ENCODE measurements around the gene KIF11. TPM values are rescaled to one million over a fixed set of nuclear protein-coding genes. Genes with fewer than 3 reads are reported as not detected.
A peak's percentile ranks its signal among the peaks of the same experiment; 100 is the strongest.
"Not testable (repeated sequence)": the region's sequence is repeated elsewhere in the genome, so short reads cannot be mapped to it uniquely, and the experiment has no call there.

Gene KIF11
- polyA plus RNA-seq, 3 donors, result 0.07 to 0.55 (median 0.40) TPM

DNA sequence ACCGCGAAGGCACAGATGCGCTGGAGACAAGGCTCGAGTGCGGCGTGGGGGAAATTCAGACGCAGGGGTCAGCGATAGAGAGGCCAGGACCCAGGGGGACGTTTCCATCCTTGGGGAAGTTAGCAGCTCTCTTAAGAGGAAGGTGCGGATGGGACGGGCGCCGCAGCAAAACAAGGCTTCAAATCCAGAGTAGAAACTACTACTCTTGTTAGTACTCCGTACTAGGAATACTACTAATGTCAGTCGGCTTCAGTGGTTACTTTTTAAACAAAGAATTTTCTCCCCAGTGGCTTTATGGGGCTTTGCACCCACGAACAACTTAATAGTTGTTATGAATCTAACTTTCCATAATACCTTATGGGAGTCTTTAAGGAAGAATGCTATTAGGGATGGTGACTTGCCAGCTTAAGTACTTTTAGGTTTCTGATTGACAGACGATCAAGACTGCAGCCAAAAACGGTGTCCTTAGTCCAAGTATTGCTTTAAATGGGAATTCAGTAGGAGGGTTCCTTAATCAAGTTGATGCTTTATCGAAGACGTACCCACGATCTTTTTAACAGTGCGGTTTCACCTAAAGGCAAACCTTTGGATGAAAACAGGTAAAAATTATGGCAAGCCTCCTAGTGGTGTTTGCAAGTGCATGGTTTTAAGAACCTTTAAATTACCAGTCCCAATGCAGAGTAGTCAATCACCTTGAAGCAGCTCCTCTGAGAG, 18.2 kb upstream of the KIF11 start:
- H2AFZ ChIP-seq (ENCODE audit: insufficient read depth, low read depth, low read length, poor library complexity, severe bottlenecking), result peak overlapping the region; percentile 99
- intact Hi-C loops (cut with micrococcal nuclease), result loop anchor here (2.0 kb wide), 2 partner anchors 16 to 58 kb away; no protein-coding TSS in a partner anchor

DNA sequence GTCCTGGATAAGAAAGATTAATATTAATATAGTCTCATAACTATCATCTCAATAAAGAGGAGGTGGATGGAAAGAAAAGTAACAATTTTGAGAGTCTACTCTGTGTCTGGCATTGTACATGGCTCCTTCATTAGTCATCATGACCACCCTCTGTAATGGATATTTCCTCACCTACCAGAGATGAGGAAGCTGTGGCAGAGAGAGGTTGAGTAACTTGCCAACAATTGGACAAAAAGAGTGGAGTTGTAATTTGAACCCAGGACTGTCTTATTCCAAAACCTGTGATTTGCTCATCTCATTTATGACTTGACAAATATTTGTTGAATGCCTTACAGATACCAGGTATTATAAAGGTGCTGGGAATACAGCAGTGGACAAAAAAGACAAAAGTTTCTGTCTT, 17.0 kb upstream of the KIF11 start:
- H2AFZ ChIP-seq (ENCODE audit: insufficient read depth, low read depth, low read length, poor library complexity, severe bottlenecking), result no peak overlapping the region
- peak overlapping the region in 1 of 2 donors; percentile 48 for H3K4me3 Mint-ChIP-seq
- peaks cover 33 to 37% of the 10 kb centered on the region in 2 donors for H3K4me1 ChIP-seq (ENCODE audit: control insufficient read depth in 1 of 2, insufficient read depth in 2 of 2, low read length in 2 of 2)
- peak overlapping the region in 1 of 2 donors; percentile 50 for H3K27ac ChIP-seq (ENCODE audit: low read depth in 1 of 2, low read length in 2 of 2)
- peaks cover 26% of the 10 kb centered on the region for H3K79me2 ChIP-seq (ENCODE audit: insufficient read depth, low read length)
- H3K9me3 ChIP-seq (replicated peaks in 1 of 2; ENCODE audit: control insufficient read depth in 1 of 2, insufficient read depth in 1 of 2, low read length in 2 of 2), result no peaks in the 10 kb centered on the region
- H3K4me3 ChIP-seq (replicated peaks in 1 of 3; ENCODE audit: low read depth in 2 of 3, low read length in 3 of 3), result no peak overlapping the region
- no peaks in the 10 kb centered on the region for H3K36me3 Mint-ChIP-seq
- peaks cover 46% of the 10 kb centered on the region for H3K4me1 Mint-ChIP-seq
- H4K20me1 ChIP-seq (ENCODE audit: insufficient read depth, low read length), result peaks cover 4% of the 10 kb centered on the region
- H3K9ac ChIP-seq (ENCODE audit: insufficient read depth, low read length, poor library complexity, severe bottlenecking), result no peak overlapping the region
- peak; percentile 73 to 86 (median 83) for DNase-seq
- no peaks in the 10 kb centered on the region for H3K9me3 Mint-ChIP-seq
- TF ChIP-seq, protein P1, sequence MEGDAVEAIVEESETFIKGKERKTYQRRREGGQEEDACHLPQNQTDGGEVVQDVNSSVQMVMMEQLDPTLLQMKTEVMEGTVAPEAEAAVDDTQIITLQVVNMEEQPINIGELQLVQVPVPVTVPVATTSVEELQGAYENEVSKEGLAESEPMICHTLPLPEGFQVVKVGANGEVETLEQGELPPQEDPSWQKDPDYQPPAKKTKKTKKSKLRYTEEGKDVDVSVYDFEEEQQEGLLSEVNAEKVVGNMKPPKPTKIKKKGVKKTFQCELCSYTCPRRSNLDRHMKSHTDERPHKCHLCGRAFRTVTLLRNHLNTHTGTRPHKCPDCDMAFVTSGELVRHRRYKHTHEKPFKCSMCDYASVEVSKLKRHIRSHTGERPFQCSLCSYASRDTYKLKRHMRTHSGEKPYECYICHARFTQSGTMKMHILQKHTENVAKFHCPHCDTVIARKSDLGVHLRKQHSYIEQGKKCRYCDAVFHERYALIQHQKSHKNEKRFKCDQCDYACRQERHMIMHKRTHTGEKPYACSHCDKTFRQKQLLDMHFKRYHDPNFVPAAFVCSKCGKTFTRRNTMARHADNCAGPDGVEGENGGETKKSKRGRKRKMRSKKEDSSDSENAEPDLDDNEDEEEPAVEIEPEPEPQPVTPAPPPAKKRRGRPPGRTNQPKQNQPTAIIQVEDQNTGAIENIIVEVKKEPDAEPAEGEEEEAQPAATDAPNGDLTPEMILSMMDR (IDR thresholded peaks at IDR 0.05), result no peak
- peaks cover 0 to 6% (median 1%) of the 10 kb centered on the region in 3 donors for H3K27me3 Mint-ChIP-seq (ENCODE audit: low read depth in 3 of 3)
- H3K27ac Mint-ChIP-seq, result peak overlapping the region; percentile 28 to 90 (median 78)
- no peaks in the 10 kb centered on the region for H3K36me3 ChIP-seq (replicated peaks in 1 of 2; ENCODE audit: control insufficient read depth in 1 of 2, insufficient read depth in 2 of 2, low read length in 2 of 2)
- intact Hi-C loops (cut with micrococcal nuclease), result loop anchor here (2.0 kb wide), 2 partner anchors 15 to 59 kb away; no protein-coding TSS in a partner anchor
- no peaks in the 10 kb centered on the region for H3K27me3 ChIP-seq (ENCODE audit: control insufficient read depth in 2 of 2, insufficient read depth in 2 of 2, low read length in 2 of 2)
- no peak overlapping the region for H3K4me2 ChIP-seq (replicated peaks; ENCODE audit: extremely low read depth, low read length, poor library complexity, severe bottlenecking)

More for the DNA sequence above, 18.2 kb upstream of the KIF11 start:
- Mint-ChIP-seq H3K9me3 (no peaks in the 10 kb centered on the region), H3K27ac (peak overlapping the region; percentile 82 to 94 (median 92)), H3K4me1 (peaks cover 50% of the 10 kb centered on the region), H3K4me3 (peak overlapping the region; percentile 88 to 92), H3K27me3 (ENCODE audit: low read depth in 3 of 3) (peaks cover 0 to 5% (median 1%) of the 10 kb centered on the region in 3 donors), H3K36me3 (peaks cover 5 to 7% of the 10 kb centered on the region in 2 donors)
- Histone ChIP-seq H4K20me1 (ENCODE audit: insufficient read depth, low read length) (peaks cover 7% of the 10 kb centered on the region), H3K9ac (ENCODE audit: insufficient read depth, low read length, poor library complexity, severe bottlenecking) (peak overlapping the region; percentile 95), H3K27ac (ENCODE audit: low read depth in 1 of 2, low read length in 2 of 2) (peak overlapping the region; percentile 91 to 97), H3K9me3 (replicated peaks in 1 of 2; ENCODE audit: control insufficient read depth in 1 of 2, insufficient read depth in 1 of 2, low read length in 2 of 2) (no peaks in the 10 kb centered on the region), H3K4me2 (replicated peaks; ENCODE audit: extremely low read depth, low read length, poor library complexity, severe bottlenecking) (peak overlapping the region; percentile 91), H3K4me3 (replicated peaks in 1 of 3; ENCODE audit: low read depth in 2 of 3, low read length in 3 of 3) (peak overlapping the region; percentile 84 to 99 (median 92)), H3K27me3 (ENCODE audit: control insufficient read depth in 2 of 2, insufficient read depth in 2 of 2, low read length in 2 of 2) (no peaks in the 10 kb centered on the region), H3K4me1 (ENCODE audit: control insufficient read depth in 1 of 2, insufficient read depth in 2 of 2, low read length in 2 of 2) (peaks cover 33 to 37% of the 10 kb centered on the region in 2 donors), H3K79me2 (ENCODE audit: insufficient read depth, low read length) (peaks cover 38% of the 10 kb centered on the region), H3K36me3 (replicated peaks in 1 of 2; ENCODE audit: control insufficient read depth in 1 of 2, insufficient read depth in 2 of 2, low read length in 2 of 2) (peaks cover 0 to 2% of the 10 kb centered on the region in 2 donors)
- TF ChIP-seq, protein P1 (IDR thresholded peaks at IDR 0.05), result peak; percentile 85
- DNase-seq, result peak in 2 of 3 donors; percentile 72 to 76
- 12% methylated on average over 19 of the region's 22 CpGs for WGBS (ENCODE audit: insufficient coverage)

DNA sequence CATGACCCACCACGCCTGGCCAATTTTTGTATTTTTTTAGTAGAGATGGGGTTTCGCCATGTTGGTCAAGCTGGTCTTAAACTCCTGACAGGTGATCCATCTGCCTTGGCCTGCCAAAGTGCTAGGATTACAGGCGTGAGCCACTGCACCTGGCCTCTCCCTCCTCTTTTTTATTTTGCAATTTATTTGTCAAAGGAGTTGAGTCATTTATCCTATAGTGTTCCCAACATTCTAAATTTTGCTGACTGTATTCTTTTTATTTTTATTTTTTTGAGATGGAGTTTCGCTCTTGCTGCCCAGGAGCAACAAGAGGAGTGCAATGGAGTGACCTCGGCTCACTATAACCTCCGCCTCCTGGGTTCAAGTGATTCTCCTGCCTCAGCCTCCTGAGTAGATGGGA, 10.6 kb upstream of the KIF11 start:
- H3K36me3 ChIP-seq (replicated peaks in 1 of 2; ENCODE audit: control insufficient read depth in 1 of 2, insufficient read depth in 2 of 2, low read length in 2 of 2); H3K36me3 Mint-ChIP-seq; H3K4me3 ChIP-seq (replicated peaks in 1 of 3; ENCODE audit: low read depth in 2 of 3, low read length in 3 of 3); H3K4me1 ChIP-seq (ENCODE audit: control insufficient read depth in 1 of 2, insufficient read depth in 2 of 2, low read length in 2 of 2); intact Hi-C loops (cut with micrococcal nuclease); H3K9me3 ChIP-seq (replicated peaks in 1 of 2; ENCODE audit: control insufficient read depth in 1 of 2, insufficient read depth in 1 of 2, low read length in 2 of 2); DNase-seq; H3K9ac ChIP-seq (ENCODE audit: insufficient read depth, low read length, poor library complexity, severe bottlenecking); H3K9me3 Mint-ChIP-seq; H2AFZ ChIP-seq (ENCODE audit: insufficient read depth, low read depth, low read length, poor library complexity, severe bottlenecking); H3K4me2 ChIP-seq (replicated peaks; ENCODE audit: extremely low read depth, low read length, poor library complexity, severe bottlenecking); H3K79me2 ChIP-seq (ENCODE audit: insufficient read depth, low read length); H3K27me3 ChIP-seq (ENCODE audit: control insufficient read depth in 2 of 2, insufficient read depth in 2 of 2, low read length in 2 of 2); H3K27me3 Mint-ChIP-seq (ENCODE audit: low read depth in 3 of 3); H3K4me3 Mint-ChIP-seq; H4K20me1 ChIP-seq (ENCODE audit: insufficient read depth, low read length); H3K27ac ChIP-seq (ENCODE audit: low read depth in 1 of 2, low read length in 2 of 2); H3K4me1 Mint-ChIP-seq: not testable (repeated sequence)
- H3K27ac Mint-ChIP-seq, result peak overlapping the region in 1 of 7 donors; percentile 50
- 100% methylated on average over 4 of the region's 6 CpGs for WGBS (ENCODE audit: insufficient coverage)
